DND-41 (cell line): ENCODE data around the gene HNRNPLL.

ENCODE experiments used
- ATAC-seq: fragments of 200-7000 bp; cut with Tn5 transposase; 3 replicates; pipeline ENCODE4 v1.9.1; 2021; ENCODE audit warnings: low read depth; ENCODE audit not compliant: insufficient read depth
- DNase-seq: peaks from one replicate; pipeline ENCODE4 v3.0.0-alpha.2; 2020
- H2AFZ ChIP-seq: 2 replicates; pipeline ENCODE4 v1.6.0; 2012; ENCODE audit warnings: low read depth, low read length
- H3K27ac ChIP-seq: 2 replicates; pipeline ENCODE4 v1.5.1; 2012; ENCODE audit warnings: low read length, inconsistent platforms
- H3K27me3 ChIP-seq: fragments of 200-600 bp; sonication (generic); 2 replicates; pipeline ENCODE4 v1.6.0; 2012; ENCODE audit warnings: low read length, mild to moderate bottlenecking, inconsistent platforms; ENCODE audit not compliant: insufficient read depth, poor library complexity
- H3K36me3 ChIP-seq: 2 replicates; pipeline ENCODE4 v1.5.1; 2012; ENCODE audit warnings: low read length, inconsistent platforms; ENCODE audit not compliant: insufficient read depth
- H3K4me1 ChIP-seq: 2 replicates; pipeline ENCODE4 v1.5.1; 2012; ENCODE audit warnings: mild to moderate bottlenecking, low read length; ENCODE audit not compliant: insufficient read depth
- H3K4me2 ChIP-seq: 2 replicates; pipeline ENCODE4 v1.6.0; 2012; ENCODE audit warnings: mild to moderate bottlenecking, moderate library complexity, low read length, inconsistent platforms; ENCODE audit not compliant: insufficient read depth
- H3K4me3 ChIP-seq, 2 experiments: fragments of 200-600 bp in 1 of 2; shearing (Covaris generic) in 1 of 2; 2 replicates each; pipeline ENCODE4 v1.5.1; 2012 to 2016; ENCODE audit warnings: inconsistent platforms in 2 of 2, low read length in 2 of 2, mild to moderate bottlenecking in 2 of 2, low read depth in 1 of 2, moderate library complexity in 1 of 2
- H3K79me2 ChIP-seq: 2 replicates; pipeline ENCODE4 v1.6.0; 2012; ENCODE audit warnings: low read length, inconsistent platforms; ENCODE audit not compliant: insufficient read depth
- H3K9ac ChIP-seq: 2 replicates; pipeline ENCODE4 v1.6.0; 2012; ENCODE audit warnings: low read depth, mild to moderate bottlenecking, inconsistent platforms, low read length, moderate library complexity
- H3K9me3 ChIP-seq: 2 replicates; pipeline ENCODE4 v1.5.1; 2012; ENCODE audit warnings: low read length, moderate library complexity, mild to moderate bottlenecking, inconsistent platforms; ENCODE audit not compliant: insufficient read depth, severe bottlenecking
- H4K20me1 ChIP-seq: 2 replicates; pipeline ENCODE4 v1.6.0; 2012; ENCODE audit warnings: low read length; ENCODE audit not compliant: insufficient read depth
- CTCF ChIP-seq: IDR thresholded peaks from 2 replicates; pipeline ENCODE4 v1.5.1; 2012; ENCODE audit warnings: borderline replicate concordance, low read length, moderate library complexity, mild to moderate bottlenecking; ENCODE audit not compliant: poor library complexity, severe bottlenecking; ENCODE audit errors: extremely low read depth
- EZH2 ChIP-seq: IDR thresholded peaks from 3 replicates; pipeline ENCODE4 v1.6.1; 2012; ENCODE audit warnings: borderline replicate concordance, low read depth, mild to moderate bottlenecking, moderate library complexity, low read length, inconsistent platforms; ENCODE audit not compliant: severe bottlenecking

The HNRNPLL gene

GRCh38 chr2:38568724-38569436 is 33.8 kb downstream of the HNRNPLL start:
- H3K27ac ChIP-seq: no peak overlapping the region
- no peaks in the 10 kb centered on the region for H4K20me1 ChIP-seq
- H2AFZ ChIP-seq: no peak overlapping the region
- no peak for DNase-seq
- H3K4me1 ChIP-seq: no peaks in the 10 kb centered on the region
- H3K79me2 ChIP-seq: peaks cover 2% of the 10 kb centered on the region; the same call in 1 of the 2 replicates
- no peak overlapping the region for H3K4me2 ChIP-seq
- ATAC-seq: no peak
- no peaks in the 10 kb centered on the region for H3K27me3 ChIP-seq
- peaks cover 94% of the 10 kb centered on the region for H3K36me3 ChIP-seq
- H3K4me3 ChIP-seq: no peak overlapping the region
- H3K9ac ChIP-seq: no peak overlapping the region
- no peaks in the 10 kb centered on the region for H3K9me3 ChIP-seq
- TF ChIP-seq CTCF (no peak), EZH2 (no peak)

- Histone ChIP-seq H3K36me3 (peaks cover 82% of the 10 kb centered on the region), H3K27ac (no peak overlapping the region), H3K4me3 (no peak overlapping the region), H3K79me2 (no peaks in the 10 kb centered on the region), H3K9ac (no peak overlapping the region), H3K9me3 (no peaks in the 10 kb centered on the region), H4K20me1 (no peaks in the 10 kb centered on the region), H3K4me2 (no peak overlapping the region), H3K4me1 (no peaks in the 10 kb centered on the region), H2AFZ (no peak overlapping the region), H3K27me3 (no peaks in the 10 kb centered on the region)
- DNase-seq (no peak), ATAC-seq (no peak)
- TF ChIP-seq EZH2 (no peak), CTCF (no peak)
These were observed 37.4 kb downstream of the HNRNPLL start for GRCh38 chr2:38565333-38565732.

- no peaks in the 10 kb centered on the region for H4K20me1 ChIP-seq
- peaks cover 51% of the 10 kb centered on the region for H3K36me3 ChIP-seq
- no peaks in the 10 kb centered on the region for H3K79me2 ChIP-seq
- H3K4me3 ChIP-seq: no peak overlapping the region
- DNase-seq (no peak), ATAC-seq (no peak)
- H3K4me2 ChIP-seq: no peak overlapping the region
- no peaks in the 10 kb centered on the region for H3K9me3 ChIP-seq
- H3K27ac ChIP-seq: no peak overlapping the region
- H3K27me3 ChIP-seq: no peaks in the 10 kb centered on the region
- H3K4me1 ChIP-seq: no peaks in the 10 kb centered on the region
- no peak overlapping the region for H3K9ac ChIP-seq
- no peak for TF ChIP-seq EZH2
- no peak for TF ChIP-seq CTCF
- H2AFZ ChIP-seq: no peak overlapping the region
These were observed 41.0 kb downstream of the HNRNPLL start for GRCh38 chr2:38561691-38562090.
